Measurements from ENCODE around the gene BMP6. TPM values are rescaled to one million over a fixed set of nuclear protein-coding genes. Genes with fewer than 3 reads are reported as not detected.
A peak's percentile ranks its signal among the peaks of the same experiment; 100 is the strongest.

The BMP6 gene
- total RNA-seq, 1 experiment from 2014 or later, result 0.28 TPM

DNA sequence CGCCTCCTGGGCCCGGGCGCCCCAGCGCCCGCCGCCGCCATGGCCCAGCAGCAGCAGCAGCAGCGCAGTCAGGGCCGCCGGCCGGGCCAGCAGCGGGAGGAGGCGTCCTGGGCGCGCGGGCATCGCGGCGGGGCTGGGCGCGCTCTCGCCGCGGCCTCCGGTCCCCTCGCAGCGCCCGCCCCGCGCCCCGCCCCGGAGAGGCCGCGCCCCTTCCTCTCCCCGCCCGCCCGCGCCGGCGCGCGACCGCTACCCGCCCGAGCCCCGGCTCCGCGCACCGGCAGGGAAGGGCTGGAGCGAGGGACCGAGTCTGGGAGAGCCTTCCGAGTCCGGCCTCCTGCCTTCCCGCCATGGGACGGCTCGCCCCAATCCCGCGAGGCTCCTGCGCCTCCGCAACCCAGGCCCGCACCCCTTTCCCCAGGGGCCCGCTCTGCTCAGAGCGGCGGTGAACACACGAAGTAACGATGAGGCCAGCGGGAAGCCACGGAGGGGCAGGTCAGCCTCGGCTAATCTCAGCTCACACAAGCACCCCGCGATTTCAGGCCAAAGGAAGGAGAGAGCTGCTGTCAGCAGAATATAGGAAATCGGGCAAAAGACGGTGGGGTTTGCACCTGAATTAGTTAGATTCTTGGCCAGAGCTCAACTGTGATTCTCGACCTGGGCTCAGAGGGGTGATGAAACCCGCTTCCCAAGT lies 184.9 kb downstream of the BMP6 start, which contains the start of gene TXNDC5:
Gene TXNDC5 (minus strand): TSS at position 135 of the 691 bp plus-strand sequence. CDS start 12 bp downstream, at position 123.
- Histone ChIP-seq H2BK5ac (ENCODE audit: insufficient read length, low read length) (no peak within 1 kb of the TSS), H4K91ac (ENCODE audit: insufficient read length, low read depth, low read length) (no peak within 1 kb of the TSS), H3K4me1 (ENCODE audit: insufficient read depth, low read length) (no peaks in the 10 kb centered on the region), H3K4ac (ENCODE audit: low read depth, low read length) (no peak within 1 kb of the TSS), H3K14ac (ENCODE audit: insufficient read depth, low read length) (peak within 1 kb of the TSS; percentile 93), H3K4me2 (ENCODE audit: insufficient read depth, insufficient read length, low read length) (peak within 1 kb of the TSS; percentile 77), H4K20me1 (ENCODE audit: control insufficient read depth, insufficient read depth, insufficient read length) (no peaks in the 10 kb centered on the region), H2BK12ac (ENCODE audit: insufficient read length, low read depth, low read length) (no peak within 1 kb of the TSS), H3K27me3 (ENCODE audit: insufficient read depth, low read length) (no peaks in the 10 kb centered on the region; the same call in 1 of the 2 replicates), H3K56ac (ENCODE audit: insufficient read length, low read depth, low read length) (no peak within 1 kb of the TSS), H2BK15ac (ENCODE audit: low read depth, low read length) (no peak within 1 kb of the TSS), H4K5ac (ENCODE audit: insufficient read length, low read depth, low read length) (no peak within 1 kb of the TSS), H3K79me2 (ENCODE audit: insufficient read depth, low read length) (peaks cover 25% of the 10 kb centered on the region; the same call in 1 of the 2 replicates), H3K9me3 (ENCODE audit: control insufficient read depth, low read depth, low read length) (no peaks in the 10 kb centered on the region), H2BK120ac (ENCODE audit: low read depth, low read length, poor library complexity, severe bottlenecking) (no peak within 1 kb of the TSS), H3K23me2 (ENCODE audit: insufficient read length, low read depth, low read length, poor library complexity, severe bottlenecking) (peaks cover 10% of the 10 kb centered on the region), H3K18ac (ENCODE audit: insufficient read length, low read depth, low read length) (peak within 1 kb of the TSS; percentile 66), H3K79me1 (ENCODE audit: insufficient read depth, low read depth, low read length, poor library complexity, severe bottlenecking) (no peaks in the 10 kb centered on the region), H3K27ac (ENCODE audit: insufficient read length, low read depth, low read length) (no peak within 1 kb of the TSS), H3K9ac (ENCODE audit: extremely low read depth, insufficient read length, low read length) (peak within 1 kb of the TSS; percentile 64), H2AFZ (ENCODE audit: low read length) (no peak within 1 kb of the TSS), H4K8ac (replicated peaks; ENCODE audit: insufficient read length, low read depth, low read length) (no peak within 1 kb of the TSS), H2BK20ac (ENCODE audit: low read depth, low read length, poor library complexity, severe bottlenecking) (no peak within 1 kb of the TSS), H3T11ph (ENCODE audit: low read length) (no peak within 1 kb of the TSS), H3K23ac (ENCODE audit: insufficient read length, low read depth, low read length) (no peak within 1 kb of the TSS), H2AK5ac (ENCODE audit: insufficient read length, low read length) (no peak within 1 kb of the TSS)
- Mint-ChIP-seq H3K4me3 (peak within 1 kb of the TSS; percentile 84 to 90; a peak in 4 of 5 replicates), H3K36me3 (ENCODE audit: insufficient read depth in 1 of 3, low read depth in 3 of 3) (peaks cover 0 to 5% (median 5%) of the 10 kb centered on the region in 3 experiments; a peak in 5 of 7 replicates), H3K4me1 (peaks cover 9 to 12% of the 10 kb centered on the region in 2 experiments), H3K27ac (peak within 1 kb of the TSS; percentile 65 to 85 (median 78); a peak in 5 of 7 replicates), H3K9me3 (no peaks in the 10 kb centered on the region), H3K27me3 (ENCODE audit: low read depth) (no peaks in the 10 kb centered on the region; the same call in 1 of the 2 replicates)
- WGBS (ENCODE audit: extremely low coverage, insufficient read length, low lambda C conversion rate), result no CpG with 5 or more reads among the region's 75 CpGs
- no peak for TF ChIP-seq CTCF (conservative IDR thresholded peaks at IDR 0.05)
- peak; percentile 67 for DNase-seq
